ENCODE data around the gene TESMIN. TPM values are rescaled to one million over a fixed set of nuclear protein-coding genes. Genes with fewer than 3 reads are reported as not detected.
A peak's percentile ranks its signal among the peaks of the same experiment; 100 is the strongest.

Gene TESMIN
- 1.2 TPM in 1 of 2 replicates, not detected in the other for total RNA-seq (ENCODE audit: low replicate concordance)

GRCh38 chr11:68751331-68751856 lies at the start of gene TESMIN:
TSS of gene TESMIN (minus strand) at chr11:68751520. CDS start at chr11:68750660, 860 bp downstream.
- peak; percentile 9 for DNase-seq (ENCODE audit: low read depth)
- H3K4me3 ChIP-seq (ENCODE audit: low read depth, low read length) = peak within 1 kb of the TSS; percentile 31
- TF ChIP-seq, protein P1, sequence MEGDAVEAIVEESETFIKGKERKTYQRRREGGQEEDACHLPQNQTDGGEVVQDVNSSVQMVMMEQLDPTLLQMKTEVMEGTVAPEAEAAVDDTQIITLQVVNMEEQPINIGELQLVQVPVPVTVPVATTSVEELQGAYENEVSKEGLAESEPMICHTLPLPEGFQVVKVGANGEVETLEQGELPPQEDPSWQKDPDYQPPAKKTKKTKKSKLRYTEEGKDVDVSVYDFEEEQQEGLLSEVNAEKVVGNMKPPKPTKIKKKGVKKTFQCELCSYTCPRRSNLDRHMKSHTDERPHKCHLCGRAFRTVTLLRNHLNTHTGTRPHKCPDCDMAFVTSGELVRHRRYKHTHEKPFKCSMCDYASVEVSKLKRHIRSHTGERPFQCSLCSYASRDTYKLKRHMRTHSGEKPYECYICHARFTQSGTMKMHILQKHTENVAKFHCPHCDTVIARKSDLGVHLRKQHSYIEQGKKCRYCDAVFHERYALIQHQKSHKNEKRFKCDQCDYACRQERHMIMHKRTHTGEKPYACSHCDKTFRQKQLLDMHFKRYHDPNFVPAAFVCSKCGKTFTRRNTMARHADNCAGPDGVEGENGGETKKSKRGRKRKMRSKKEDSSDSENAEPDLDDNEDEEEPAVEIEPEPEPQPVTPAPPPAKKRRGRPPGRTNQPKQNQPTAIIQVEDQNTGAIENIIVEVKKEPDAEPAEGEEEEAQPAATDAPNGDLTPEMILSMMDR (IDR thresholded peaks at IDR 0.05; ENCODE audit: insufficient read depth, low read length) = no peak

GRCh38 chr11:68798221-68798813 lies 47.0 kb upstream of the TESMIN start:
- TF ChIP-seq, protein P1 (IDR thresholded peaks at IDR 0.05; ENCODE audit: insufficient read depth, low read length) = peak; percentile 69
- H3K4me3 ChIP-seq (ENCODE audit: low read depth, low read length) = no peak overlapping the region
- peak; percentile 15 for DNase-seq (ENCODE audit: low read depth)

DNA sequence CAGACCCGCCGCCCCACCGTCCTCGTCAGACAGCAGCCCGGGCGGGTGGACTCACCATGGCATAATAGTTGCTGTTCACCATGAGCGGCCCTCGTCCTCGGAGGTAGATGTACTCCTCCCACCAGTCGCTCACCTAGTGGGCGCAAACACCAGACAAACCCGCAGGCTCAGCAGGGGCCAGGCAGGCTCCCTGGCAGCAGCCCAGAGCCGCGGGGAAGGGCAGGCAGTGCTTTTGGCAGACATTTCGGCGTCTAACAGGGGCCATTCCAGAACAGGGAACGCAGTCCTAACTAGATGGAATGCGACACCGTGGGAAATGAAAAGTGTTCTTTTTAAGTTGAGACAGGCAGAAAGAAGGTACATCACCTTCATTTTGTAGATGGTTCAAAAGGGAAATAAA lies 45.5 kb upstream of the TESMIN start:
- DNase-seq (ENCODE audit: low read depth) = no peak
- no peak overlapping the region for H3K4me3 ChIP-seq (ENCODE audit: low read depth, low read length)
- TF ChIP-seq, protein P1 (IDR thresholded peaks at IDR 0.05; ENCODE audit: insufficient read depth, low read length) = no peak

DNA sequence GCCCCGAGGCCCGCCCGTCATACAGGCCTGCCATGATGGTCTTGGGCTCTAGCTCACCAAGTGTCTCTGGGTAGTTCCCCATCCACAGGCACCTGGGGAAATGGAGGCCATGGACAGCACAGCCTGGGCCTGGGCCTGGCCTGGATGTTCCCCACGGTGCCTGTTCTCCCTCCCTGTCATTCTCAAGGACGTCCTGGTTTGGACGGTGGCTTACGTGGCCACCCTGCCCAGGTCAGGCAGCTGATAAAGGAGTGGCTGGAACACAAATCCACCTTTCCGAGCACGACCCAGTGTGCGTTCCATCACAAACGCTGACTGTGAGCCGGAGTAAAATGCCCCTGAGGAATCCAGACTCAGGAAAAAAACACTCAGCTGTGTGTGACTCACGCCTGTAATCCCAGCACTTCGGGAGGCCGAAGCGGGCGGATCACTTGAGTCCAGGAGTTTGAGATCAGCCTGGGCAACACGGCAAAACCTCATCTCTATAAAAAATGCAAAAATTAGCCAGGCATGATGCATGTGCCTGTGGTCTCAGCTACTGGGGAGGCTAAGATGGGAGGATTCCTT lies 41.2 kb upstream of the TESMIN start:
- no peak for DNase-seq (ENCODE audit: low read depth)

GRCh38 chr11:68784653-68785052 lies 33.3 kb upstream of the TESMIN start:
- TF ChIP-seq, protein P1 (IDR thresholded peaks at IDR 0.05; ENCODE audit: insufficient read depth, low read length) = no peak
- H3K4me3 ChIP-seq (ENCODE audit: low read depth, low read length) = no peak overlapping the region
- no peak for DNase-seq (ENCODE audit: low read depth)

More for the DNA sequence above, 41.2 kb upstream of the TESMIN start:
- TF ChIP-seq, protein P1 (IDR thresholded peaks at IDR 0.05; ENCODE audit: insufficient read depth, low read length) = no peak
- no peak overlapping the region for H3K4me3 ChIP-seq (ENCODE audit: low read depth, low read length)

GRCh38 chr11:68783216-68783821 lies 32.0 kb upstream of the TESMIN start:
- TF ChIP-seq, protein P1 (IDR thresholded peaks at IDR 0.05; ENCODE audit: insufficient read depth, low read length) = no peak
- DNase-seq (ENCODE audit: low read depth) = no peak
- no peak overlapping the region for H3K4me3 ChIP-seq (ENCODE audit: low read depth, low read length)
